BE2C (cell line): ENCODE measurements around the gene TMEM38B.

Experiments
- DNase-seq: peaks from one replicate; pipeline ENCODE4 v3.0.0-alpha.2; 2020
- H3K27me3 ChIP-seq: fragments of 250-450 bp; sonication (Bioruptor Pico); 2 replicates; pipeline ENCODE4 v1.5.1; 2020; ENCODE audit warnings: mild to moderate bottlenecking
- H3K36me3 ChIP-seq: fragments of 250-450 bp; sonication (Bioruptor Pico); 2 replicates; pipeline ENCODE4 v1.5.1; 2020; ENCODE audit warnings: mild to moderate bottlenecking
- H3K4me1 ChIP-seq: fragments of 250-450 bp; sonication (Bioruptor Pico); 2 replicates; pipeline ENCODE4 v1.5.1; 2020
- H3K4me3 ChIP-seq: 2 replicates; pipeline ENCODE4 v1.5.1; 2011; ENCODE audit warnings: low read depth, low read length
- H3K9me3 ChIP-seq: fragments of 250-450 bp; sonication (Bioruptor Pico); 2 replicates; pipeline ENCODE4 v1.5.1; 2020
- CTCF ChIP-seq: IDR thresholded peaks from 2 replicates; pipeline ENCODE4 v1.5.1; 2012; ENCODE audit warnings: mild to moderate bottlenecking, low read depth, low read length

TMEM38B gene

GRCh38 chr9:105678781-105679180 is 15.6 kb upstream of the TMEM38B start:
- H3K36me3 ChIP-seq: no peaks in the 10 kb centered on the region
- TF ChIP-seq CTCF: no peak
- no peak overlapping the region for H3K4me3 ChIP-seq
- H3K27me3 ChIP-seq: no peaks in the 10 kb centered on the region
- no peaks in the 10 kb centered on the region for H3K9me3 ChIP-seq
- DNase-seq: no peak
- peaks cover 4% of the 10 kb centered on the region for H3K4me1 ChIP-seq

DNA sequence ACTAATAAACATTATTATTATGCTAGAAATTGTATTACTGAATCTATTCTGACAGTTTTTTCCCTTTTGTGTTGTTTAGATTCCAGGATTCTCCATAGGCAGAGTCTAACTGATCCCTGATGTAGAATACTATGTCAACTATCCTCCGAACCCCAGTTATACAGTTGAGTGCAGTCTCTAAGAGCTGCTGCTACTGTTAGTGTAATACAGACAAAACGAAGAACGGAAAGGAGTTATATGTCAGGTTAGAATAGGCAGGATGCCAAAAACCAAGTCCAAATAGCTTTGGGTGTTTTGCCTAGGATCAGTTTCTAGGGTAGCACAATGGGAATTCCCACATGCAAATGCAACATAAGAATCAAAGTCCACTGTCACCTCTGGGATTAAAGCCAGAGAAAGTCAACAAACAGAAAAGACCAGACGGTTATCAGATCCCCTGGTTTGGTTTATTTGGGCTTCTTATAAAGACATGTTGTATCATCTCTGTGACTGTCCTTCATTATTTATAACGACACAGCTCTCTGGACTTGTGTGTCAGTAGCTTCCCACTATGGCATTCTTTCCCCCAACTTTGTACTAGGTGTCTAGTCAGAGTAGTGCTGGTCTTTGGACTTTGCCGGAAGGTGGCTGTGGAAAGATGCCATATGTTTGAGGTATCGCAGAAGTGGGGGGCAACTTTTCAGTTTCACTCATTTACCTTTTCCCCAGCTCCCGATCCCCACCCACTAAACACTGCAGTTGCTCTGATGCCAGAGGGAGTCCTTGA is 14.9 kb upstream of the TMEM38B start:
- no peak for TF ChIP-seq CTCF
- DNase-seq: no peak
- no peak overlapping the region for H3K4me3 ChIP-seq
- H3K36me3 ChIP-seq: no peaks in the 10 kb centered on the region
- H3K9me3 ChIP-seq: no peaks in the 10 kb centered on the region
- peaks cover 4% of the 10 kb centered on the region for H3K4me1 ChIP-seq
- H3K27me3 ChIP-seq: no peaks in the 10 kb centered on the region

GRCh38 chr9:105681313-105681712 is 13.0 kb upstream of the TMEM38B start:
- no peaks in the 10 kb centered on the region for H3K36me3 ChIP-seq
- no peak overlapping the region for H3K4me3 ChIP-seq

GRCh38 chr9:105681724-105682123 is 12.6 kb upstream of the TMEM38B start:
- H3K4me3 ChIP-seq: no peak overlapping the region
- TF ChIP-seq CTCF: no peak
- no peaks in the 10 kb centered on the region for H3K27me3 ChIP-seq
- no peaks in the 10 kb centered on the region for H3K36me3 ChIP-seq
- DNase-seq: no peak
- peaks cover under 1% of the 10 kb centered on the region; the same call in 1 of the 2 replicates for H3K4me1 ChIP-seq
- no peaks in the 10 kb centered on the region for H3K9me3 ChIP-seq

More at GRCh38 chr9:105681313-105681712, 13.0 kb upstream of the TMEM38B start:
- TF ChIP-seq CTCF: no peak
- Histone ChIP-seq H3K27me3 (no peaks in the 10 kb centered on the region), H3K9me3 (no peaks in the 10 kb centered on the region), H3K4me1 (peaks cover 4% of the 10 kb centered on the region)
- no peak for DNase-seq

GRCh38 chr9:105683688-105684275 is 10.6 kb upstream of the TMEM38B start:
- TF ChIP-seq CTCF: no peak
- no peaks in the 10 kb centered on the region for H3K4me1 ChIP-seq
- H3K4me3 ChIP-seq: no peak overlapping the region

GRCh38 chr9:105686936-105687335 is 7.4 kb upstream of the TMEM38B start:
- DNase-seq: no peak
- no peak for TF ChIP-seq CTCF
- H3K4me3 ChIP-seq: no peak overlapping the region

More at GRCh38 chr9:105683688-105684275, 10.6 kb upstream of the TMEM38B start:
- peaks cover 3% of the 10 kb centered on the region; the same call in 1 of the 2 replicates for H3K27me3 ChIP-seq
- H3K36me3 ChIP-seq: no peaks in the 10 kb centered on the region
- H3K9me3 ChIP-seq: no peaks in the 10 kb centered on the region
- DNase-seq: no peak

More at GRCh38 chr9:105686936-105687335, 7.4 kb upstream of the TMEM38B start:
- Histone ChIP-seq H3K4me1 (no peaks in the 10 kb centered on the region), H3K9me3 (no peaks in the 10 kb centered on the region), H3K36me3 (no peaks in the 10 kb centered on the region), H3K27me3 (peaks cover 16% of the 10 kb centered on the region)
